HG02852 (cell line): ENCODE measurements around the gene NCOA3.
A peak's percentile ranks its signal among the peaks of the same experiment; 100 is the strongest.
"Not testable (repeated sequence)": the region's sequence is repeated elsewhere in the genome, so short reads cannot be mapped to it uniquely, and the experiment has no call there.

Experiments used
- ATAC-seq: cut with Tn5 transposase; IDR thresholded peaks from one replicate; pipeline ENCODE4 v1.9.1; 2021; ENCODE audit warnings: mild to moderate bottlenecking, moderate library complexity; ENCODE audit not compliant: unreplicated experiment

NCOA3 gene

GRCh38 chr20:47559141-47559540 lies 57.5 kb downstream of the NCOA3 start:
- ATAC-seq: no peak

DNA sequence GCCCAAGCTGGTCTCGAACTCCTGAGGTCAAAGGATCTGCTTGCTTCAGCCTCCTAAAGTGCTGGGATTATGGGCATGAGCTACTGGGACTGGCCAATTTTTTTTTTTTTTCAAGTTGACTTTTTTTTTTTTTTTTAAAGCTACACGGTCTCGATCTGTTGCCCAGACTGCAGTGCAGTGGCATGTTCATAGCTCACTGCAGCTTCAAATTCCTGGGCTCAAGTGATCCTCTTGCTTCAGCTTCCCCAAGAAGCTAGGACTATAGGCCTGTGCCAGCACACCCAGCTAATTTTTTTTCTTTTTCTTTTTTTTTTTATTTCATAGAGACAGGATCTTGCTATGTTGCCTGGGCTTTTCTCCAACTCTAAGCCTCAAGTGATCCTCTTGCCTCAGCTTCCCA lies 59.5 kb downstream of the NCOA3 start:
- ATAC-seq: no peak

DNA sequence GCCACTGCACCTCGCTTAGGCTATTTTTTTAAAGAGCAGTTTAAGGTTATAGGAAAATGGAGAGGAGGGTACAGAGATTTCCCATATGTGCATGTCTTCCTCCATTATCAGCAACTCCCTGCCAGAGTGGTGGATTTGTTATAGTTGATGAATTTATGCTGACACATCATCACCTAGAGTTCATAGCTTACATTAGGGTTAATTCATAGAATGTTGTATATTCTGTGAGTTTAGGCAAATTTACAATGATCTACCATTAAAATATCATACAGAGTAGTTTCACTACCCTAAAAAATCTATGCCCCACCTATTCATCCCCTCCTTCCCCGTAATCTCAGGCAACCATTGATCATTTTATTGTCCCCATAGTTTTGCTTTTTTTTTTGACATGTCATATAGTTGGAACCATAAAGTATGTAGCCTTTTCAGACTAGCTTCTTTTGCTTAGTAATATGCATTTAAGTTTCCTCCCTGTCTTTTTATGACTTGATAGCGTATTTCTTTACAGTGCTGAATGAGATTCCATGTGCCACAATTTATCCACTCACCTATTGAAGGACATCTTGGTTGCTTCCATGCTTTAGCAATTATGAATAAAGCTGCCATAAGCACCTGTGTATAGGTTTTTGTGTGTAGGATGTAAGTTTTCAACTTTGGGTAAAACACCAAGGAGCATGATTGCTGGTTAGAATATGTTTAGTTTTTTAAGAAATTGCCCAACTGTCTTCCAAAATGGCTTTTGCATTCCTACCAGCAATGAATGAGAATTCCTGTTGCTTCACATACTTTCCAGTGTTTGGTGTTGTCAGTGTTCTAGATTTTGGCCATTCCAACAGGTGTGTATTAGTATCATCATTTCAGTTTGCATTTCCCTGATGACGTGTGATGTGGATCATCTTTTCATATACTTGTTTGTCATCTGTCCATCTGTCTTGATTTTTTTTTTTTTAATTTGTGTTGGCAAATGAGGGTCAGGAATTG lies 60.2 kb downstream of the NCOA3 start:
- no peak for ATAC-seq

GRCh38 chr20:47566269-47566668 lies 64.6 kb downstream of the NCOA3 start:
- no peak for ATAC-seq

DNA sequence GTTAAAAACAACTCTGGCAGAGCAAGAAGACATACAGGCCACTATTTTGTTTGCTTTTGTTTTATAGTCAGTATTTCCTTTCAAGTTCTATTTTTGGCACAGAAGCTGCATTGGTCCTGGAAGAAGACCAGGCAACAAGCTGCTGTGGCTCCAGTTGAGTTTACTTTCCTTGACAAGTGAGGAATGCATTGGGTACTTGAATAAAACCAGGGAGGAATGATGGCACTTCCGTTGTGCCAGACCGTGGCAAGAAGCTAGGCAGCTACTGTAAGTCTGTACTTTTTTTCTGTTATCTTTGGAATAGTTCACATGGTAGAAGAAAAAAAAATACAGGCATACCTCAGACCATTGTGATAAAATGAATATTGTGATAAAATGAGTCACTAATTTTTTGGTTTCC lies 66.3 kb downstream of the NCOA3 start:
- ATAC-seq: no peak

DNA sequence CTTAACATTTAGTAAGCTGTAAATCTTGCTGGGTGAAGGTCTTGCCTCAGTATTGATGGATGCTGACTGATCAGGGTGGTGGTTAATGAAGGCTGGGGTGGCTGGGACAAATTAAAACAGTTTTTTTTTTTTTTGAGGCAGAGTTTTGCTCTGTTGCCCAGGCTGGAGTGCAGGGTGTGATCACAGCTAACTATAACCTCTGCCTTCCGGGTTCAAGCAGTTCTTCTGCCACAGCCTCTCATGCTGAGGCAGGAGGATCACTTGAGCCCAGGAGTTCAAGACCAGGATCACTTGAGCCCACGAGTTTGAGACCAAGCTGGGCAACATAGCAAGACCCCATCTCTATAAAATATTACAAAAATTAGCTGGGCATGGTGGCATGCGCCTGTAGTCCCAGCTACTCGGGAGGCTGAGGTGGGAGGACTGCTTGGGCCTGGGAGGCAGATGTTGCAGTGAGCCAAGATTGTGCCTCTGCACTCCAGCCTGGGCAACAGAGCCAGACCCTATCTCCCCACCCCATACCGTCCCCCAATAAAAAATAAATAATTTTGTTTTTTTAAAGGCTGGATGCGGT lies 67.2 kb downstream of the NCOA3 start:
- ATAC-seq: no peak

- ATAC-seq: no peak
Observed at GRCh38 chr20:47571426-47571825, 69.7 kb downstream of the NCOA3 start.

- no peak for ATAC-seq
Observed at GRCh38 chr20:47572105-47572729, 70.5 kb downstream of the NCOA3 start.

- no peak for ATAC-seq
Observed at GRCh38 chr20:47573559-47573958, 71.9 kb downstream of the NCOA3 start.

DNA sequence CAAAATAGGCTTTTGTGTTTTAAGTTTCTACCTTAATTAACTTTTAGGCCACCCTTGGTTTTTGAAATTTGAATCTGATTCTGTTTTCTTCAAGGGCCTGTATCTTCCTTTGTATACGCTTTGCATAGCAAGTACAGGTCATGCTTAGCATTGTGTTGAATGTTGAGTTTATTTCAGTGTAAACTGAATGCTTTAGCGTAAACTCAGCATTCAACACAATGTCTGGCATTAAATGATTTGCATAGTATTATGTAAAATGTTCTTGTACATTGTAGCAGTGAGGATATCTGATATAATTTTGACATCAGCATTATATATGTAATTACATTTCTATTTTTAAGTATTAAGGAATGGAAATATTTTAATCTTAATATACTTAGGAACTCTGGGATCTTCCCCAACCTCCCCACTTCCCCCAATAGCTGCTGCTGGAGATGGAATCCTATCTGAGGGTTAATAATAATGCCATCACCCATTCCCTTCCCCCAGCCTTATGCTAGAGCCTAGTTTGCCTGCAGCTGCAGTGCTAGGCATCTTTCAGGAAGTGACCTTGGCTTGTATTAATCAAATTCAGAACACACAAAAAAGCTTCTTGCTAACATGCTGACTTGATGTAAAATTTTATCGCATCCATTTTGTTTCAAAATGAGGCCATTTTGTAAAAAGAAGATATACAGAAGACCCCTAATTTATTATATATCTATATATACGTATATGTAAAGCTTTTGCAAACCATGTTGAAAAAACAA lies 73.1 kb downstream of the NCOA3 start:
- no peak for ATAC-seq

- peak; percentile 79 for ATAC-seq
Observed at GRCh38 chr20:47576516-47577033, 74.9 kb downstream of the NCOA3 start.

- no peak for ATAC-seq
Observed at GRCh38 chr20:47577314-47577713, 75.6 kb downstream of the NCOA3 start.

DNA sequence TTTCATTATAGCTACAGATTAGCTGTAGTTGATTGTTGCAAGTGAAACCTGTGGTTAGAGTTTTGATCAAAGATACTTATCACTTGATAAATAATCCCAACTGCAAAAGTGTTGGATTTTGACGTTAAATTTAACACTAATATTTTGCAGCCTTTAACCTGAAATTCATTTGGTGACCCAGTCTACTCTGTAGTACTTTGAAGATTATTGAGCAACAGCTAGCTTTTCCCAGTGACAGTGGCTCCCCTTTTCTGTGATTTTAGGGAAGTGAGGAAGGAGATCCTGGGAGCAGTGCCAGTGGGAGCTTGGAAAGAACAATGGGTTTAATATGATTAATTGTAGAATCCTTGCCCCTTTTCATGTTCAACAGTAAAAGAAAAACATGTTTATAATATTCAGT lies 76.9 kb downstream of the NCOA3 start:
- no peak for ATAC-seq

GRCh38 chr20:47580686-47581085 lies 79.0 kb downstream of the NCOA3 start:
- not testable (repeated sequence) for ATAC-seq

DNA sequence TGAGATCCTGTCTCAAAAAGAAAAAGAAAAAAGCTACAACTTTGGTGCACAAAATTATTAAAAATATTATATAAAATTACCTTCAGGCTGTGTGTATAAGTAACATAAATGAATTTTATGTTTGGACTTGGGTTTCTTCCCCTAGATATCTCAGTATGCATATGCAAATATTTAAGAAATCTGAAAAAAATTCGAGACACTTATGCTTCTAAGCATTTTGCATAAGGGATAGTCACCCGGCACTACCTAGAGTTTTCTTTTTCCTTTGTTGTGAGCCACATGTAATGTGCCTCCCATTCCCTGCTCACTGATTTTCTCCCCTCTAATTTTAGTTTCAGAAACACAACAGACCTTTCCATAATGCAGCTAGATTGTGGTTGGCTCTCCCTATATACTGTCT lies 79.4 kb downstream of the NCOA3 start:
- no peak for ATAC-seq

DNA sequence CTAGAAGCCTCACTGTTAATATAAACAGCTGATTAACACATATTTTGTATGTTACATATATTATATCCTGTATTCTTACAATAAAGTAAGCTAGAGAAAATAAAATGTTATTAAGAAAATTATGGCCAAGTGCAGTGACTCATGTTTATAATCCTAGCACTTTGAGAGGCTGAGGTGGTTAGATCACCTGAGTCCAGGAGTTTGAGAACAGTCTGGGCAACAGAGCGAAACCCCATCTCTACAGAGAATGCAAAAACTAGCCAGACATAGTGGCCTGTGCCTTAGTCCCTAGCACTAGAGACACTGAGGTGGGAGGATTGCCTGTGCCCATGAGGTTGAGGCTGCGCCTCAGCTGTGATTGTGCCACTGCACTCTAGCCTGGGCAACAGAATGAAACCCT lies 81.9 kb downstream of the NCOA3 start:
- no peak for ATAC-seq

GRCh38 chr20:47585087-47585747 lies 83.5 kb downstream of the NCOA3 start:
- ATAC-seq: no peak

DNA sequence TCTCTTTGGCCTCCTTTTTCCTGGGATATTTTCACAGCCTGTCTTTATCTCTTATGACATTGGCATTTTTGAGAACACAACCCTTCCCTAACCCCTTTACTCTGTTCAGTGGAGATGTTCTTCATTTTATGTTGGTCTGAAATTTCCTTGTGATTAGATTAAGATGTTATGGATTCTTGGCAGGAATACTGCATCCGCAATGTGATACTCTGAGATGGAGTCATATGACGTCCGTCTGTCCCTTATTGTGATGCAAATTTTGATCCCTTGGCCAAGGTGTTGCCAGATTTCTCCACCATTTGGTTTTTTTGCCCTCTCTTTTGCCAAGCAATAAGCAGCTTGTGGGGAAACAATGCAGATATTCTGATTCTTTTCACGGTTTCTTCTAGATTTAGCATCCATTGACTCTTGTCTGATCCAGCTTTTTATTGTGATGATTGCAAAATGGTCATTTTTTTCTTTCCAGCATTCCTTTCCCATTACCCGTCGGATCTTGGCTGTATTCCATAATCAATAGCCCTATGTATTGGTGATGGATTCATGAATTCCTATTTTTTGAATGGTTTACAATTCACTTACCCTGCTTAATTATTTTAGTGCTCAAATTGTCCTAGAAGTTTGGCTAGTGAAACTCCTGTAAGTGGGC lies 85.1 kb downstream of the NCOA3 start:
- no peak for ATAC-seq

DNA sequence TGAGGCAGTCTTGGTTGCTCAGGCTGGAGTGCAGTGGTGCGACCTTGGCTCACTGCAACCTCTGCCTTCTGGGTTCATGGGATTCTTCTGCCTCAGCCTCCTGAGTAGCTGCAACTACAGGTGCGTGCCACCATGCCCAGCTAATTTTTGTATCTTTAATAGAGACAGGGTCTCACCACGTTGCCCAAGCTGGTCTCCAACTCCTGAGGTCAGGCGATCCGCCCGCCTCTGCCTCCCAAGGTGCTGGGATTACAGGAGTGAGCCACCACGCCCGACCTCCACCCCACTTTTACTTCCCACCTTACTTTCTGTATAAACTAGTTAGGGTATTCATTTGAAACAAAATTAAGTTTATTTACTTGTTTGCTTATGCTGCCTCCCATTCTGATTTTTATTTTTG lies 86.5 kb downstream of the NCOA3 start:
- no peak for ATAC-seq

GRCh38 chr20:47591231-47591630 lies 89.5 kb downstream of the NCOA3 start:
- ATAC-seq: no peak
